Gastrocnemius medialis (tissue), 4 donors: ENCODE data around the gene CHST12. TPM values are rescaled to one million over a fixed set of nuclear protein-coding genes. Genes with fewer than 3 reads are reported as not detected.
A peak's percentile ranks its signal among the peaks of the same experiment; 100 is the strongest.
"Not testable (repeated sequence)": the region's sequence is repeated elsewhere in the genome, so short reads cannot be mapped to it uniquely, and the experiment has no call there.

Source experiments
- ATAC-seq, 2 donors: fragments of 150-250 bp; one replicate each; pipeline ENCODE4 v1.9.1; 2016
- DNase-seq, 2 donors: peaks; one replicate each; pipeline ENCODE4 v3.0.0-alpha.2; 2019
- H3K27ac ChIP-seq, 4 donors: fragments of 200-600 bp; sonication (generic); 1 replicate in 1 of 4; 2 replicates in 3 of 4; pipeline ENCODE4 v1.5.1; 2016 to 2018; ENCODE audit warnings: mild to moderate bottlenecking in 2 of 4, moderate library complexity in 1 of 4
- H3K27me3 ChIP-seq, 3 donors: fragments of 200-600 bp; sonication (generic) in 2 of 3; 1 replicate in 1 of 3; 2 replicates in 2 of 3; pipeline versions ENCODE4 v1.5.1 to v1.6.0; 2016 to 2019; ENCODE audit warnings: mild to moderate bottlenecking in 1 of 3, moderate library complexity in 1 of 3
- H3K36me3 ChIP-seq, 2 donors: fragments of 200-600 bp; sonication (generic) in 1 of 2; one replicate each; pipeline ENCODE4 v1.5.1; 2017 to 2018
- H3K4me1 ChIP-seq, 2 donors: fragments of 200-600 bp; sonication (generic) in 1 of 2; one replicate each; pipeline ENCODE4 v1.5.1; 2016 to 2017; ENCODE audit warnings: mild to moderate bottlenecking in 2 of 2
- H3K4me3 ChIP-seq, 4 donors: fragments of 200-600 bp; sonication (generic) in 3 of 4; 1 replicate in 1 of 4; 2 replicates in 3 of 4; pipeline ENCODE4 v1.5.1; 2016 to 2019; ENCODE audit warnings: mild to moderate bottlenecking in 2 of 4
- H3K9me3 ChIP-seq, 3 donors: fragments of 200-600 bp; sonication (generic) in 2 of 3; 1 replicate in 1 of 3; 2 replicates in 2 of 3; pipeline ENCODE4 v1.5.1; 2016 to 2019
- CTCF ChIP-seq, 5 experiments: fragments of 450-650 bp in 3 of 5; fragments of 200-600 bp in 2 of 5; sonication (generic) in 2 of 5; IDR thresholded peaks in 4 of 5; conservative IDR thresholded peaks in 1 of 5; 1 replicate in 4 of 5; 2 replicates in 1 of 5; pipeline ENCODE4 v1.5.1; 2016 to 2019; ENCODE audit warnings: antibody characterized with exemption in 5 of 5, mild to moderate bottlenecking in 3 of 5, moderate library complexity in 3 of 5
- POLR2A ChIP-seq, 2 donors: fragments of 450-650 bp; IDR thresholded peaks; one replicate each; pipeline ENCODE4 v1.6.1; 2017; ENCODE audit warnings: antibody characterized with exemption in 2 of 2, mild to moderate bottlenecking in 2 of 2, moderate library complexity in 2 of 2
- in situ Hi-C, 4 donors: fragments of 200-750 bp; cut with MboI; loops; one replicate each; pipeline versions ENCODE4 v1.15.0 to v1.8.0; 2017; ENCODE audit warnings: low sequenced_read_pairs in 4 of 4
- intact Hi-C: fragments of 100-400 bp; cut with DNase I; formaldehyde crosslinking; loops from one replicate; pipeline ENCODE4 v1.15.1; 2023; ENCODE audit warnings: low total_unique reads
- total RNA-seq, 4 donors: library from RNA; depleted of rRNA; stranded (reverse); fragments of >200 nt; gene quantifications; one replicate each; pipeline versions ENCODE4 v1.1.0 to v1.2.3, GENCODE V29; 2016

The CHST12 gene
- total RNA-seq, 4 donors from 2014 or later: 5.5 to 13.1 (median 10.1) TPM

DNA sequence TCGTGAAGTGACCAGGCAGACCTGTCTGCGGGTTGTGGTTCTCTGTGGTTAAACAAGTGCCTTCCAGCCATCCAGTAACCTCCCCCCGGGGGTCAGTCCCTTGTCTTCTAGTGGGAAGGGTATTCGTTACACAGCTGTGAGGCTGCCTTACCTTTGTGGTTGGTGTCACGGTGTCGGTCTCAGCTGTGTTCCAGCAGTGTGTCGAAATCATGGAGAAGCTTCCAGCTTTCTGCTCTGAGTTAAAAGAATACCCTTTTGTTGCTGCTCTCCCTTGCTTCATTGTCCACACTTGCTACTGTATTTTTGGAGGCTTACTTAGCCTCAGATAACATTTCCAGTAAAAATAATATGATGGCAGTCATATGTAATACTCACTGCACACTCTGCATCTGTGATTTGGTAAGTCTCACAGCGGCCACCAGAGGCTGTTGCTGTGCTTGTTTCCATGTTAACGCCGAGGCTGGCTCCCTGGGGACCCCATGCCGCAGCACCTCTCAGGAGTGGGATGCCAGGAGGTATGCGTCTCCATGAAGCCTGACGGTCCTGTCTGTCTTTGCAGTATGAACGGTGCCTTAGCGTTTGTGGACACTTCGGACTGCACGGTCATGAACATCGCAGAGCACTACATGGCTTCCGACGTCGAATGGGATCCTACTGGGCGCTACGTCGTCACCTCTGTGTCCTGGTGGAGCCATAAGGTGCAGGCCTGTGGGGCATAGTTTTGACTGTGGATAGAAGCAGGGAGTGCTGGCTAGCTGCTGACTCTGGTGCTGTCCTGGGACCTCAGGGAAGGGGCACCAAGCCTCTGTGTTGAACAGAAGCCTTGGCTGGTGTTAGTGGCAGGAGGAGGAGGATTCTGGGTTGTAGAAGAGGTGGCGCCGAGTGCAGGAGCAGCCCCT is 28.3 kb upstream of the CHST12 start:
- intact Hi-C loops: no loop called here
- ATAC-seq (peak; percentile 67 to 79), DNase-seq (peak; percentile 29 to 52)
- H3K4me3 ChIP-seq: no peak overlapping the region
- no peak for TF ChIP-seq CTCF (IDR thresholded peaks at IDR 0.05 in 4 of 5, conservative IDR thresholded peaks at IDR 0.05 in 1 of 5)
- no peak for TF ChIP-seq POLR2A (IDR thresholded peaks at IDR 0.05)
- in situ Hi-C loops: no loop called here
- peaks cover 6 to 89% of the 10 kb centered on the region in 2 donors for H3K36me3 ChIP-seq
- H3K4me1 ChIP-seq: peaks cover 11 to 12% of the 10 kb centered on the region in 2 donors
- no peaks in the 10 kb centered on the region for H3K9me3 ChIP-seq
- peak overlapping the region; percentile 18 to 71 (median 62) for H3K27ac ChIP-seq
- H3K27me3 ChIP-seq: no peaks in the 10 kb centered on the region

DNA sequence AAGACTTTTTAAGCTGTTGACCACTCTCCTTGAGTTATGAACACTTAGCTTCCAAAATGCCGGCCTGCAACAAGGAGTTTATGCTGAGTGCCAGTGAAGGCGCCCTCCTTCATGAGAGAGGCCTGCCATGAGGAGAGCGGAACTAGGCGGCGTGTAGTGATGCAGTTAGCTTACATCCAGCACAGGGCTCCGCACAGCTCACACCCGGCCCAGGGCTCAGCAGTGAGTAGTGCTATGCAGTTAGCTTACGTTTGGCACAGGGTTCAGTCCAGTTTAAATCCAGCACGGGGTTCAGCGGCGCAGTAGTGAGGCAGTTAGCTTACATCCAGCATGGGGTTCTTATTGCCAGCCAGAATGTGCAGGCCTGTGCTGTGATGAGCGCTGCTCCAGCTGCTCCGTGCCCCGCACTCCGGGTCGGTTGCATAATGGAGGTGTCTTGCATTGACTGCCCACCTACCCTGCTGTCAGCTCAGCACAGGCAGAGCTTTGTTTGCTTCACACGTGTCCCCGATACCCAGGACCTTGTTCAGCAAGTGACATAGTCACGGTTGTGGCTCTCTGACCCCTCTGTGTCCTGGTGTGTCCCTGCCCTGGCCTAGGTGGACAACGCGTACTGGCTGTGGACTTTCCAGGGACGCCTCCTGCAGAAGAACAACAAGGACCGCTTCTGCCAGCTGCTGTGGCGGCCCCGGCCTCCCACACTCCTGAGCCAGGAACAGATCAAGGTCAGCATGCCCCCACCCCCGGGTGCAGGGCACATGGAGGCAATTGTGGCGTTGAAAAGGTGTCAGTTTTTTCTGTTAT is 26.9 kb upstream of the CHST12 start:
- intact Hi-C loops: no loop called here
- DNase-seq (no peak), ATAC-seq (no peak)
- Histone ChIP-seq H3K36me3 (peaks cover 7 to 89% of the 10 kb centered on the region in 2 donors), H3K4me1 (peaks cover 11 to 12% of the 10 kb centered on the region in 2 donors), H3K27me3 (no peaks in the 10 kb centered on the region), H3K4me3 (no peak overlapping the region), H3K27ac (peak overlapping the region in 2 of 4 donors; percentile 18 to 48), H3K9me3 (no peaks in the 10 kb centered on the region)
- TF ChIP-seq CTCF (IDR thresholded peaks at IDR 0.05 in 4 of 5, conservative IDR thresholded peaks at IDR 0.05 in 1 of 5) (no peak), POLR2A (IDR thresholded peaks at IDR 0.05) (no peak)
- in situ Hi-C loops: no loop called here

- not testable (repeated sequence) for DNase-seq, H3K4me3 ChIP-seq
Measured at GRCh38 chr7:2377492-2377891, 25.9 kb upstream of the CHST12 start.

DNA sequence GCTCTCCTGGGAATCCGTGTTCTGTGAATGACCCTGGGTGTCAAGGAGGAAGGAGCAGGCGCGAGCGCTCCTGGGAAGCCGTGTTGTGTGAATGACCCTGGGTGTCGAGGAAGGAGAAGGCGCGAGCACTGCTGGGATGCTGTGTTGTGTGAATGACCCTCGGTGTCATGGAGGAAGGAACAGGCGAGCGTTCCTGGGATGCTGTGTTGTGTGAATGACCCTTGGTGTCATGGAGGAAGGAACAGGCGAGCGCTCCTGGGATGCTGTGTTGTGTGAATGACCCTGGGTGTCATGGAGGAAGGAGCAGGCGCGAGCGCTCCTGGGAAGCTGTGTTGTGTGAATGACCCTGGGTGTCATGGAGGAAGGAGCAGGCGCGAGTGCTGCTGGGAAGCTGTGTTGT is 25.3 kb upstream of the CHST12 start:
- not testable (repeated sequence) for ATAC-seq

More at GRCh38 chr7:2377492-2377891, 25.9 kb upstream of the CHST12 start:
- H3K27me3 ChIP-seq, in situ Hi-C loops, H3K27ac ChIP-seq, H3K9me3 ChIP-seq, ATAC-seq, intact Hi-C loops: not testable (repeated sequence)
- Histone ChIP-seq H3K36me3 (peaks cover 7 to 84% of the 10 kb centered on the region in 2 donors), H3K4me1 (peaks cover 11 to 12% of the 10 kb centered on the region in 2 donors)

GRCh38 chr7:2379161-2379560 is 24.2 kb upstream of the CHST12 start:
- H3K4me1 ChIP-seq: peaks cover 3 to 6% of the 10 kb centered on the region in 2 donors
- intact Hi-C loops: no loop called here
- no peak overlapping the region for H3K4me3 ChIP-seq
- DNase-seq: no peak
- peaks cover 7 to 67% of the 10 kb centered on the region in 2 donors for H3K36me3 ChIP-seq
- H3K27me3 ChIP-seq: no peaks in the 10 kb centered on the region
- in situ Hi-C loops: no loop called here
- no peak for ATAC-seq
- H3K9me3 ChIP-seq: no peaks in the 10 kb centered on the region
- TF ChIP-seq POLR2A (IDR thresholded peaks at IDR 0.05) (no peak), CTCF (IDR thresholded peaks at IDR 0.05 in 4 of 5, conservative IDR thresholded peaks at IDR 0.05 in 1 of 5) (no peak)
- no peak overlapping the region for H3K27ac ChIP-seq

More for the DNA sequence above, 25.3 kb upstream of the CHST12 start:
- DNase-seq, H3K4me3 ChIP-seq, H3K9me3 ChIP-seq, H3K27ac ChIP-seq, H3K27me3 ChIP-seq, in situ Hi-C loops, intact Hi-C loops: not testable (repeated sequence)
- peaks cover 7 to 77% of the 10 kb centered on the region in 2 donors for H3K36me3 ChIP-seq
- peaks cover 8 to 12% of the 10 kb centered on the region in 2 donors for H3K4me1 ChIP-seq
